SK-N-SH (cell line): ENCODE data around the gene CALD1. TPM values are rescaled to one million over a fixed set of nuclear protein-coding genes. Genes with fewer than 3 reads are reported as not detected.

Experiments
- CTCF ChIA-PET: fragments of 300-600, 350-600 bp; formaldehyde crosslinking; extraction: SDS; loops from one replicate; lab custom pipeline; 2021; lab: Yijun Ruan, JAX
- POLR2A ChIA-PET: fragments of 350-600 bp; sonication (Branson Sonifier 250); formaldehyde crosslinking; extraction: SDS; loops from one replicate; lab custom pipeline; 2020; ENCODE audit warnings: antibody characterized with exemption, inconsistent platforms; lab: Yijun Ruan, JAX
- DNase-seq: peaks from one replicate; pipeline ENCODE4 v3.0.0; 2012
- H2AFZ ChIP-seq: fragments of 200-600 bp; sonication (generic); 2 replicates; pipeline ENCODE4 v1.8.1; 2016; ENCODE audit warnings: antibody characterized with exemption, mild to moderate bottlenecking, low read depth
- H3F3A ChIP-seq: fragments of 200-600 bp; sonication (generic); replicated peaks from 2 replicates; pipeline ENCODE3; 2016; ENCODE audit warnings: antibody characterized with exemption, mild to moderate bottlenecking; ENCODE audit not compliant: insufficient read depth
- H3K27ac ChIP-seq, 2 experiments: fragments of 200-500 bp in 1 of 2; fragments of 200-600 bp in 1 of 2; sonication (Bioruptor generic) in 1 of 2; sonication (generic), shearing (Covaris generic) in 1 of 2; 2 replicates each; pipeline versions ENCODE4 v1.5.1 to v1.6.1; 2014 to 2016; ENCODE audit warnings: low read depth in 2 of 2, inconsistent platforms in 1 of 2, low read length in 1 of 2, mild to moderate bottlenecking in 1 of 2, mixed read lengths in 1 of 2
- H3K27me3 ChIP-seq: fragments of 200-600 bp; sonication (generic), shearing (Covaris generic); 2 replicates; pipeline ENCODE4 v1.6.1; 2016; ENCODE audit warnings: mixed run types; ENCODE audit not compliant: insufficient read depth
- H3K36me3 ChIP-seq, 2 experiments: fragments of 200-500 bp in 1 of 2; fragments of 200-600 bp in 1 of 2; sonication (Bioruptor generic) in 1 of 2; sonication (generic) in 1 of 2; replicated peaks in 1 of 2; 2 replicates each; pipeline versions ENCODE3 to v1.5.1; 2014 to 2016; ENCODE audit warnings: low read length in 1 of 2, mild to moderate bottlenecking in 1 of 2; ENCODE audit not compliant: insufficient read depth in 2 of 2, control insufficient read depth in 1 of 2
- H3K4me1 ChIP-seq, 2 experiments: fragments of 200-500 bp in 1 of 2; fragments of 200-600 bp in 1 of 2; sonication (Bioruptor generic) in 1 of 2; sonication (generic), shearing (Covaris generic) in 1 of 2; 2 replicates each; pipeline versions ENCODE4 v1.5.1 to v1.6.1; 2014 to 2016; ENCODE audit warnings: low read depth in 1 of 2, low read length in 1 of 2, mixed run types in 1 of 2; ENCODE audit not compliant: insufficient read depth in 2 of 2, control insufficient read depth in 1 of 2
- H3K4me2 ChIP-seq: fragments of 200-600 bp; sonication (generic), shearing (Covaris generic); 2 replicates; pipeline ENCODE4 v1.6.1; 2017; ENCODE audit warnings: mixed run types
- H3K4me3 ChIP-seq, 2 experiments: fragments of 200-500 bp in 1 of 2; fragments of 200-600 bp in 1 of 2; sonication (Bioruptor generic) in 1 of 2; sonication (generic), shearing (Covaris generic) in 1 of 2; 2 replicates each; pipeline versions ENCODE4 v1.5.1 to v1.8.1; 2014 to 2016; ENCODE audit warnings: low read depth in 2 of 2, inconsistent platforms in 1 of 2, low read length in 1 of 2, mild to moderate bottlenecking in 1 of 2, mixed read lengths in 1 of 2, moderate library complexity in 1 of 2
- H3K79me2 ChIP-seq: fragments of 200-600 bp; sonication (generic); 2 replicates; pipeline ENCODE4 v1.8.1; 2017; ENCODE audit warnings: mild to moderate bottlenecking; ENCODE audit not compliant: insufficient read depth
- H3K9ac ChIP-seq: fragments of 200-600 bp; sonication (generic); 2 replicates; pipeline ENCODE4 v1.6.1; 2017; ENCODE audit warnings: mixed run types
- H3K9me2 ChIP-seq: fragments of 200-600 bp; sonication (generic); 2 replicates; pipeline ENCODE4 v1.6.1; 2017; ENCODE audit warnings: mixed run types
- H3K9me3 ChIP-seq: fragments of 200-600 bp; sonication (generic); 2 replicates; pipeline ENCODE4 v1.6.1; 2017; ENCODE audit warnings: mixed run types, mild to moderate bottlenecking, moderate library complexity
- H4K20me1 ChIP-seq: fragments of 200-600 bp; sonication (generic); 2 replicates; pipeline ENCODE4 v1.6.1; 2017; ENCODE audit warnings: mild to moderate bottlenecking, mixed run types; ENCODE audit not compliant: insufficient read depth
- CHD2 ChIP-seq: fragments of 150-350 bp; IDR thresholded peaks from 2 replicates; pipeline ENCODE4 v1.6.1; 2018; ENCODE audit warnings: low read length; ENCODE audit not compliant: partially characterized antibody
- FOXJ3 ChIP-seq: sonication (generic); formaldehyde crosslinking; IDR thresholded peaks from 2 replicates; pipeline ENCODE4 v1.5.1; 2020; ENCODE audit warnings: mild to moderate bottlenecking, missing genetic modification reagents
- FOXM1 ChIP-seq: IDR thresholded peaks from 2 replicates; pipeline ENCODE4 v1.4.0; 2012; ENCODE audit warnings: low read depth, mild to moderate bottlenecking
- POLR2AphosphoS5 ChIP-seq: IDR thresholded peaks from 2 replicates; pipeline ENCODE4 v1.6.1; 2012; ENCODE audit warnings: low read depth, low read length
- SMC3 ChIP-seq: IDR thresholded peaks from 2 replicates; pipeline ENCODE4 v1.6.1; 2012; ENCODE audit warnings: low read depth, low read length, improper control_type of control experiment
- TCF12 ChIP-seq: IDR thresholded peaks from 2 replicates; pipeline ENCODE4 v1.4.0; 2012
- WGBS: methylation state at CpG from one replicate; pipeline ENCODE4 v1.1.6; 2017; ENCODE audit warnings: low lambda C conversion rate; 5-methylcytosine and 5-hydroxymethylcytosine counted together
- polyA plus RNA-seq, 3 experiments: library from polyadenylated mRNA; depleted of rRNA; stranded (reverse); fragments of >200 nt; gene quantifications; 2 replicates each; pipeline ENCODE4 v1.2.3, GENCODE V29; 2012
- TF ChIP-seq, protein P1 (sequence below): fragments of 150-350 bp; IDR thresholded peaks from 2 replicates; pipeline ENCODE4 v1.6.1; 2016; ENCODE audit warnings: mild to moderate bottlenecking, low read depth, low read length
- TF ChIP-seq, protein P2 (sequence below): IDR thresholded peaks from 2 replicates; pipeline ENCODE4; 2012
- TF ChIP-seq, protein P3 (sequence below): IDR thresholded peaks from 2 replicates; pipeline ENCODE4 v1.6.1; 2012; ENCODE audit warnings: mild to moderate bottlenecking, low read depth, low read length, moderate library complexity
- TF ChIP-seq, protein P4 (sequence below): IDR thresholded peaks from 2 replicates; pipeline ENCODE4 v1.4.0; 2012; ENCODE audit warnings: low read depth

CALD1 gene
- polyA plus RNA-seq, 1 of the 3 experiments (the other 2 are of a cell fraction): 299 TPM

DNA sequence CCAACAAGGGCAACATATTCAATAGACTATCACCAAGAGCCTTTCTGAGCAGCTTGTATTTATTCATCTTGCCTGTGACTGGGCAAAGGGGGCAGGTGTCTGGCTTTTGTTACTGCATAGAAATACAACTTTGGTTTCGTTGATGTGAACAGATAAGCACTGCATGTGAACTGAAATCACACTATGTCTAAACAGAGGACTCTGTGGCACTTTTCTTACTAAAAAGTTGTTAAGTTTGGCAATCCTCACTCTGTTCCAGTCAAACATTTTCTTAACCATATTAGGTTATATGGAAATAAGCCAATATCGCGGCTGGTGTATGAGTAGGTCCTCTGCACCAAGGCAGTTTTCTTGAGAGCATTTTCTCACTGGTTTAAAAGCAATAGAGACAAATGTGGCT is 48.5 kb downstream of the CALD1 start:
- Histone ChIP-seq H3K9me2 (no peaks in the 10 kb centered on the region), H3K27me3 (no peaks in the 10 kb centered on the region), H3K4me3 (no peak overlapping the region), H3K79me2 (peaks cover 97% of the 10 kb centered on the region), H3F3A (peaks cover 29% of the 10 kb centered on the region), H3K27ac (peak overlapping the region; percentile 53 to 94; a peak in 3 of 4 replicates), H4K20me1 (peaks cover 9% of the 10 kb centered on the region), H3K9ac (peak overlapping the region; percentile 0; the same call in 1 of the 2 replicates), H3K36me3 (peaks cover 14 to 23% of the 10 kb centered on the region in 2 experiments), H3K9me3 (no peaks in the 10 kb centered on the region), H2AFZ (no peak overlapping the region), H3K4me2 (no peak overlapping the region), H3K4me1 (peaks cover 16 to 29% of the 10 kb centered on the region in 2 experiments)
- TF ChIP-seq CHD2 (no peak), POLR2AphosphoS5 (0 out of 2 replicates have a peak, but pooled peaks have one; percentile 6), TCF12 (peak; percentile 50)
- POLR2A ChIA-PET: no interaction called here
- 72% methylated on average over 3 of the region's 3 CpGs for WGBS
- no peak for DNase-seq
- CTCF ChIA-PET: interaction anchor here (1.2 kb wide), 2 partner anchors 14 to 291 kb away, joined by 3 to 4 read pairs; no protein-coding TSS in a partner anchor

DNA sequence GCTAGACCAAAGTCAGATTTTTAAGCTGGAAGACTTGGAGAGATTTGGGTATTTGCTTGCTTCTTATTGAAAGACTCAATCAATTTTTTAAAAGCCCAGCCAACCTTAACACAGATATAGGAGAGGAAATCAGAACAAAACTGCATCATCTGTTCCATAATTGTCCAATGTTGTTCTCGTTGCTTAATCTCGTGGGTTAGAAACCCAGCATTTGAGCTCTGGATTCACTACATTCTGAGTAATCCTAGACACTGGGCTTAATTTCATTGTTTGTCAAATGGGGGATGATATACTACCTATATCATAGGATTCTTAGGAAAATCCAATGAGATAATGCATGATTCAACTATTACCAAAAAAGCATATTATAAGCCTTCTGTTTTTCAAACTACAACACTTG is 48.9 kb downstream of the CALD1 start:
- Histone ChIP-seq H3K36me3 (peaks cover 17 to 28% of the 10 kb centered on the region in 2 experiments), H3K9me3 (no peaks in the 10 kb centered on the region), H3F3A (peaks cover 29% of the 10 kb centered on the region), H3K27ac (peak overlapping the region in 1 of 2 experiments; percentile 94; a peak in 2 of 4 replicates), H4K20me1 (peaks cover 14% of the 10 kb centered on the region), H2AFZ (no peak overlapping the region), H3K4me3 (no peak overlapping the region)
- DNase-seq: no peak
- TF ChIP-seq, protein P1, sequence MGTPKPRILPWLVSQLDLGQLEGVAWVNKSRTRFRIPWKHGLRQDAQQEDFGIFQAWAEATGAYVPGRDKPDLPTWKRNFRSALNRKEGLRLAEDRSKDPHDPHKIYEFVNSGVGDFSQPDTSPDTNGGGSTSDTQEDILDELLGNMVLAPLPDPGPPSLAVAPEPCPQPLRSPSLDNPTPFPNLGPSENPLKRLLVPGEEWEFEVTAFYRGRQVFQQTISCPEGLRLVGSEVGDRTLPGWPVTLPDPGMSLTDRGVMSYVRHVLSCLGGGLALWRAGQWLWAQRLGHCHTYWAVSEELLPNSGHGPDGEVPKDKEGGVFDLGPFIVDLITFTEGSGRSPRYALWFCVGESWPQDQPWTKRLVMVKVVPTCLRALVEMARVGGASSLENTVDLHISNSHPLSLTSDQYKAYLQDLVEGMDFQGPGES: no peak
- TF ChIP-seq, protein P2, sequence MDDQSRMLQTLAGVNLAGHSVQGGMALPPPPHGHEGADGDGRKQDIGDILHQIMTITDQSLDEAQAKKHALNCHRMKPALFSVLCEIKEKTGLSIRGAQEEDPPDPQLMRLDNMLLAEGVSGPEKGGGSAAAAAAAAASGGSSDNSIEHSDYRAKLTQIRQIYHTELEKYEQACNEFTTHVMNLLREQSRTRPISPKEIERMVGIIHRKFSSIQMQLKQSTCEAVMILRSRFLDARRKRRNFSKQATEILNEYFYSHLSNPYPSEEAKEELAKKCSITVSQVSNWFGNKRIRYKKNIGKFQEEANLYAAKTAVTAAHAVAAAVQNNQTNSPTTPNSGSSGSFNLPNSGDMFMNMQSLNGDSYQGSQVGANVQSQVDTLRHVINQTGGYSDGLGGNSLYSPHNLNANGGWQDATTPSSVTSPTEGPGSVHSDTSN: no peak
- TF ChIP-seq SMC3 (no peak), FOXJ3 (CRISPR knock-in tag) (no peak), FOXM1 (no peak)
- TF ChIP-seq, protein P3, sequence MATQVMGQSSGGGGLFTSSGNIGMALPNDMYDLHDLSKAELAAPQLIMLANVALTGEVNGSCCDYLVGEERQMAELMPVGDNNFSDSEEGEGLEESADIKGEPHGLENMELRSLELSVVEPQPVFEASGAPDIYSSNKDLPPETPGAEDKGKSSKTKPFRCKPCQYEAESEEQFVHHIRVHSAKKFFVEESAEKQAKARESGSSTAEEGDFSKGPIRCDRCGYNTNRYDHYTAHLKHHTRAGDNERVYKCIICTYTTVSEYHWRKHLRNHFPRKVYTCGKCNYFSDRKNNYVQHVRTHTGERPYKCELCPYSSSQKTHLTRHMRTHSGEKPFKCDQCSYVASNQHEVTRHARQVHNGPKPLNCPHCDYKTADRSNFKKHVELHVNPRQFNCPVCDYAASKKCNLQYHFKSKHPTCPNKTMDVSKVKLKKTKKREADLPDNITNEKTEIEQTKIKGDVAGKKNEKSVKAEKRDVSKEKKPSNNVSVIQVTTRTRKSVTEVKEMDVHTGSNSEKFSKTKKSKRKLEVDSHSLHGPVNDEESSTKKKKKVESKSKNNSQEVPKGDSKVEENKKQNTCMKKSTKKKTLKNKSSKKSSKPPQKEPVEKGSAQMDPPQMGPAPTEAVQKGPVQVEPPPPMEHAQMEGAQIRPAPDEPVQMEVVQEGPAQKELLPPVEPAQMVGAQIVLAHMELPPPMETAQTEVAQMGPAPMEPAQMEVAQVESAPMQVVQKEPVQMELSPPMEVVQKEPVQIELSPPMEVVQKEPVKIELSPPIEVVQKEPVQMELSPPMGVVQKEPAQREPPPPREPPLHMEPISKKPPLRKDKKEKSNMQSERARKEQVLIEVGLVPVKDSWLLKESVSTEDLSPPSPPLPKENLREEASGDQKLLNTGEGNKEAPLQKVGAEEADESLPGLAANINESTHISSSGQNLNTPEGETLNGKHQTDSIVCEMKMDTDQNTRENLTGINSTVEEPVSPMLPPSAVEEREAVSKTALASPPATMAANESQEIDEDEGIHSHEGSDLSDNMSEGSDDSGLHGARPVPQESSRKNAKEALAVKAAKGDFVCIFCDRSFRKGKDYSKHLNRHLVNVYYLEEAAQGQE: no peak
- TF ChIP-seq, protein P4, sequence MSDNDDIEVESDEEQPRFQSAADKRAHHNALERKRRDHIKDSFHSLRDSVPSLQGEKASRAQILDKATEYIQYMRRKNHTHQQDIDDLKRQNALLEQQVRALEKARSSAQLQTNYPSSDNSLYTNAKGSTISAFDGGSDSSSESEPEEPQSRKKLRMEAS: no peak
- TF ChIP-seq, all 33 proteins: peak for 0
- Histone ChIP-seq H3K4me2 (no peak overlapping the region), H3K79me2 (peaks cover 98% of the 10 kb centered on the region), H3K9me2 (no peaks in the 10 kb centered on the region), H3K9ac (peak overlapping the region; percentile 0; the same call in 1 of the 2 replicates), H3K4me1 (peaks cover 16 to 27% of the 10 kb centered on the region in 2 experiments), H3K27me3 (no peaks in the 10 kb centered on the region)
- ChIA-PET POLR2A (no interaction called here), CTCF (interaction anchor here (0.8 to 1.2 kb wide), 4 partner anchors 15 to 290 kb away, joined by 3 to 4 read pairs (median 3); no protein-coding TSS in a partner anchor)
- WGBS: 92% methylated on average over 2 of the region's 2 CpGs
